SK-N-SH (cell line): Measurements from ENCODE around the gene STAT6. TPM values are rescaled to one million over a fixed set of nuclear protein-coding genes. Genes with fewer than 3 reads are reported as not detected.

Source experiments
- CTCF ChIA-PET: fragments of 300-600, 350-600 bp; formaldehyde crosslinking; extraction: SDS; loops from one replicate; lab custom pipeline; 2021; lab: Yijun Ruan, JAX
- POLR2A ChIA-PET: fragments of 350-600 bp; sonication (Branson Sonifier 250); formaldehyde crosslinking; extraction: SDS; loops from one replicate; lab custom pipeline; 2020; ENCODE audit warnings: antibody characterized with exemption, inconsistent platforms; lab: Yijun Ruan, JAX
- DNase-seq: peaks from one replicate; pipeline ENCODE4 v3.0.0; 2012
- H2AFZ ChIP-seq: fragments of 200-600 bp; sonication (generic); 2 replicates; pipeline ENCODE4 v1.8.1; 2016; ENCODE audit warnings: antibody characterized with exemption, mild to moderate bottlenecking, low read depth
- H3F3A ChIP-seq: fragments of 200-600 bp; sonication (generic); replicated peaks from 2 replicates; pipeline ENCODE3; 2016; ENCODE audit warnings: antibody characterized with exemption, mild to moderate bottlenecking; ENCODE audit not compliant: insufficient read depth
- H3K27ac ChIP-seq, 2 experiments: fragments of 200-500 bp in 1 of 2; fragments of 200-600 bp in 1 of 2; sonication (Bioruptor generic) in 1 of 2; sonication (generic), shearing (Covaris generic) in 1 of 2; 2 replicates each; pipeline versions ENCODE4 v1.5.1 to v1.6.1; 2014 to 2016; ENCODE audit warnings: low read depth in 2 of 2, inconsistent platforms in 1 of 2, low read length in 1 of 2, mild to moderate bottlenecking in 1 of 2, mixed read lengths in 1 of 2
- H3K27me3 ChIP-seq: fragments of 200-600 bp; sonication (generic), shearing (Covaris generic); 2 replicates; pipeline ENCODE4 v1.6.1; 2016; ENCODE audit warnings: mixed run types; ENCODE audit not compliant: insufficient read depth
- H3K36me3 ChIP-seq, 2 experiments: fragments of 200-500 bp in 1 of 2; fragments of 200-600 bp in 1 of 2; sonication (Bioruptor generic) in 1 of 2; sonication (generic) in 1 of 2; replicated peaks in 1 of 2; 2 replicates each; pipeline versions ENCODE3 to v1.5.1; 2014 to 2016; ENCODE audit warnings: low read length in 1 of 2, mild to moderate bottlenecking in 1 of 2; ENCODE audit not compliant: insufficient read depth in 2 of 2, control insufficient read depth in 1 of 2
- H3K4me1 ChIP-seq, 2 experiments: fragments of 200-500 bp in 1 of 2; fragments of 200-600 bp in 1 of 2; sonication (Bioruptor generic) in 1 of 2; sonication (generic), shearing (Covaris generic) in 1 of 2; 2 replicates each; pipeline versions ENCODE4 v1.5.1 to v1.6.1; 2014 to 2016; ENCODE audit warnings: low read depth in 1 of 2, low read length in 1 of 2, mixed run types in 1 of 2; ENCODE audit not compliant: insufficient read depth in 2 of 2, control insufficient read depth in 1 of 2
- H3K4me2 ChIP-seq: fragments of 200-600 bp; sonication (generic), shearing (Covaris generic); 2 replicates; pipeline ENCODE4 v1.6.1; 2017; ENCODE audit warnings: mixed run types
- H3K4me3 ChIP-seq, 2 experiments: fragments of 200-500 bp in 1 of 2; fragments of 200-600 bp in 1 of 2; sonication (Bioruptor generic) in 1 of 2; sonication (generic), shearing (Covaris generic) in 1 of 2; 2 replicates each; pipeline versions ENCODE4 v1.5.1 to v1.8.1; 2014 to 2016; ENCODE audit warnings: low read depth in 2 of 2, inconsistent platforms in 1 of 2, low read length in 1 of 2, mild to moderate bottlenecking in 1 of 2, mixed read lengths in 1 of 2, moderate library complexity in 1 of 2
- H3K79me2 ChIP-seq: fragments of 200-600 bp; sonication (generic); 2 replicates; pipeline ENCODE4 v1.8.1; 2017; ENCODE audit warnings: mild to moderate bottlenecking; ENCODE audit not compliant: insufficient read depth
- H3K9ac ChIP-seq: fragments of 200-600 bp; sonication (generic); 2 replicates; pipeline ENCODE4 v1.6.1; 2017; ENCODE audit warnings: mixed run types
- H3K9me2 ChIP-seq: fragments of 200-600 bp; sonication (generic); 2 replicates; pipeline ENCODE4 v1.6.1; 2017; ENCODE audit warnings: mixed run types
- H3K9me3 ChIP-seq: fragments of 200-600 bp; sonication (generic); 2 replicates; pipeline ENCODE4 v1.6.1; 2017; ENCODE audit warnings: mixed run types, mild to moderate bottlenecking, moderate library complexity
- H4K20me1 ChIP-seq: fragments of 200-600 bp; sonication (generic); 2 replicates; pipeline ENCODE4 v1.6.1; 2017; ENCODE audit warnings: mild to moderate bottlenecking, mixed run types; ENCODE audit not compliant: insufficient read depth
- CHD2 ChIP-seq: fragments of 150-350 bp; IDR thresholded peaks from 2 replicates; pipeline ENCODE4 v1.6.1; 2018; ENCODE audit warnings: low read length; ENCODE audit not compliant: partially characterized antibody
- FOSL2 ChIP-seq: IDR thresholded peaks from 2 replicates; pipeline ENCODE4 v1.4.0; 2012; ENCODE audit warnings: low read depth, mild to moderate bottlenecking, moderate library complexity, borderline replicate concordance
- MEF2A ChIP-seq: IDR thresholded peaks from 2 replicates; pipeline ENCODE4 v1.4.0; 2012; ENCODE audit warnings: low read depth, borderline replicate concordance
- POLR2AphosphoS5 ChIP-seq: IDR thresholded peaks from 2 replicates; pipeline ENCODE4 v1.6.1; 2012; ENCODE audit warnings: low read depth, low read length
- RAD21 ChIP-seq: IDR thresholded peaks from 2 replicates; pipeline ENCODE4 v1.6.1; 2012; ENCODE audit warnings: mild to moderate bottlenecking, low read length
- RFX5 ChIP-seq: IDR thresholded peaks from 2 replicates; pipeline ENCODE4 v1.6.1; 2012; ENCODE audit warnings: mild to moderate bottlenecking, improper control_type of control experiment, low read length
- RXRA ChIP-seq: IDR thresholded peaks from 2 replicates; pipeline ENCODE4 v1.4.0; 2012; ENCODE audit warnings: low read depth, mild to moderate bottlenecking, borderline replicate concordance
- SIN3A ChIP-seq: IDR thresholded peaks from 2 replicates; pipeline ENCODE4 v1.6.1; 2012; ENCODE audit warnings: low read depth, mild to moderate bottlenecking, low read length, moderate library complexity, borderline replicate concordance
- SMC3 ChIP-seq: IDR thresholded peaks from 2 replicates; pipeline ENCODE4 v1.6.1; 2012; ENCODE audit warnings: low read depth, low read length, improper control_type of control experiment
- TAF1 ChIP-seq: IDR thresholded peaks from 2 replicates; pipeline ENCODE4 v1.6.1; 2012; ENCODE audit warnings: low read depth, mild to moderate bottlenecking, low read length, moderate library complexity, borderline replicate concordance
- TCF12 ChIP-seq: IDR thresholded peaks from 2 replicates; pipeline ENCODE4 v1.4.0; 2012
- WGBS: methylation state at CpG from one replicate; pipeline ENCODE4 v1.1.6; 2017; ENCODE audit warnings: low lambda C conversion rate; 5-methylcytosine and 5-hydroxymethylcytosine counted together
- polyA plus RNA-seq, 3 experiments: library from polyadenylated mRNA; depleted of rRNA; stranded (reverse); fragments of >200 nt; gene quantifications; 2 replicates each; pipeline ENCODE4 v1.2.3, GENCODE V29; 2012
- TF ChIP-seq, protein P1 (sequence below): IDR thresholded peaks from 2 replicates; pipeline ENCODE4 v1.4.0; 2012; ENCODE audit warnings: low read depth, borderline replicate concordance
- TF ChIP-seq, protein P2 (sequence below): fragments of 200-600 bp; sonication (generic); IDR thresholded peaks from 2 replicates; pipeline ENCODE4 v1.6.1; 2017; ENCODE audit warnings: antibody characterized with exemption, mild to moderate bottlenecking, moderate library complexity
- TF ChIP-seq, protein P3 (sequence below): IDR thresholded peaks from 2 replicates; pipeline ENCODE4 v1.4.0; 2012; ENCODE audit warnings: low read depth
- TF ChIP-seq, protein P4 (sequence below): IDR thresholded peaks from 2 replicates; pipeline ENCODE4 v1.6.1; 2012; ENCODE audit warnings: mild to moderate bottlenecking, low read depth, low read length, moderate library complexity

STAT6 gene
- polyA plus RNA-seq, 1 of the 3 experiments (the other 2 are of a cell fraction): 0.15 TPM

DNA sequence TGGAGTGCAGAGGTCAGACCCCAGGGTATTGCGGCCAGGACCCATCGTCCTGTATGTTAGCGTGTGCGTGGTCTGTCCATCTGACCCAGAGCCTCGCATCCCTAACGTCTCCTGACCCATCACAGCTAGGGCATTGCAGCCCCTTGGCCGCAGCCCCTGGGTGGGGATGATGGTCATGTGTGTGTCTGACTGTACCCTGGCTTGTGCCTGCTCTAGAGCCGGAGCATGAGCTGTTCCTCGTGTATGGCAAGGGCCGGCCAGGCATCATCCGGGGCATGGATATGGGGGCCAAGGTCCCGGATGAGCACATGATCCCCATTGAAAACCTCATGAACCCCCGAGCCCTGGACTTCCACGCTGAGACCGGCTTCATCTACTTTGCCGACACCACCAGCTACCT is 47.0 kb upstream of the STAT6 start:
- Histone ChIP-seq H3K9ac (no peak overlapping the region), H3K9me2 (no peaks in the 10 kb centered on the region), H3K4me3 (no peak overlapping the region), H3K9me3 (no peaks in the 10 kb centered on the region), H3K36me3 (peaks cover 43 to 76% of the 10 kb centered on the region in 2 experiments), H3K4me1 (peaks cover 4 to 36% of the 10 kb centered on the region in 2 experiments; a peak in 3 of 4 replicates), H4K20me1 (no peaks in the 10 kb centered on the region), H3K79me2 (no peaks in the 10 kb centered on the region), H2AFZ (no peak overlapping the region), H3F3A (no peaks in the 10 kb centered on the region), H3K27ac (peak overlapping the region in 1 of 2 experiments; percentile 62; a peak in 1 of 4 replicates), H3K4me2 (no peak overlapping the region), H3K27me3 (no peaks in the 10 kb centered on the region)
- CTCF ChIA-PET: interaction anchor here (1.1 to 33.3 kb wide), 6 partner anchors 20 to 46 kb away, joined by 3 to 616 read pairs (median 6); no protein-coding TSS in a partner anchor
- TF ChIP-seq SIN3A (no peak), TCF12 (no peak), FOSL2 (no peak), CHD2 (no peak), POLR2AphosphoS5 (no peak), RXRA (no peak), RAD21 (no peak), SMC3 (no peak), MEF2A (no peak), RFX5 (no peak), TAF1 (no peak)
- TF ChIP-seq, protein P1, sequence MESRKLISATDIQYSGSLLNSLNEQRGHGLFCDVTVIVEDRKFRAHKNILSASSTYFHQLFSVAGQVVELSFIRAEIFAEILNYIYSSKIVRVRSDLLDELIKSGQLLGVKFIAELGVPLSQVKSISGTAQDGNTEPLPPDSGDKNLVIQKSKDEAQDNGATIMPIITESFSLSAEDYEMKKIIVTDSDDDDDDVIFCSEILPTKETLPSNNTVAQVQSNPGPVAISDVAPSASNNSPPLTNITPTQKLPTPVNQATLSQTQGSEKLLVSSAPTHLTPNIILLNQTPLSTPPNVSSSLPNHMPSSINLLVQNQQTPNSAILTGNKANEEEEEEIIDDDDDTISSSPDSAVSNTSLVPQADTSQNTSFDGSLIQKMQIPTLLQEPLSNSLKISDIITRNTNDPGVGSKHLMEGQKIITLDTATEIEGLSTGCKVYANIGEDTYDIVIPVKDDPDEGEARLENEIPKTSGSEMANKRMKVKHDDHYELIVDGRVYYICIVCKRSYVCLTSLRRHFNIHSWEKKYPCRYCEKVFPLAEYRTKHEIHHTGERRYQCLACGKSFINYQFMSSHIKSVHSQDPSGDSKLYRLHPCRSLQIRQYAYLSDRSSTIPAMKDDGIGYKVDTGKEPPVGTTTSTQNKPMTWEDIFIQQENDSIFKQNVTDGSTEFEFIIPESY: no peak
- TF ChIP-seq, protein P2, sequence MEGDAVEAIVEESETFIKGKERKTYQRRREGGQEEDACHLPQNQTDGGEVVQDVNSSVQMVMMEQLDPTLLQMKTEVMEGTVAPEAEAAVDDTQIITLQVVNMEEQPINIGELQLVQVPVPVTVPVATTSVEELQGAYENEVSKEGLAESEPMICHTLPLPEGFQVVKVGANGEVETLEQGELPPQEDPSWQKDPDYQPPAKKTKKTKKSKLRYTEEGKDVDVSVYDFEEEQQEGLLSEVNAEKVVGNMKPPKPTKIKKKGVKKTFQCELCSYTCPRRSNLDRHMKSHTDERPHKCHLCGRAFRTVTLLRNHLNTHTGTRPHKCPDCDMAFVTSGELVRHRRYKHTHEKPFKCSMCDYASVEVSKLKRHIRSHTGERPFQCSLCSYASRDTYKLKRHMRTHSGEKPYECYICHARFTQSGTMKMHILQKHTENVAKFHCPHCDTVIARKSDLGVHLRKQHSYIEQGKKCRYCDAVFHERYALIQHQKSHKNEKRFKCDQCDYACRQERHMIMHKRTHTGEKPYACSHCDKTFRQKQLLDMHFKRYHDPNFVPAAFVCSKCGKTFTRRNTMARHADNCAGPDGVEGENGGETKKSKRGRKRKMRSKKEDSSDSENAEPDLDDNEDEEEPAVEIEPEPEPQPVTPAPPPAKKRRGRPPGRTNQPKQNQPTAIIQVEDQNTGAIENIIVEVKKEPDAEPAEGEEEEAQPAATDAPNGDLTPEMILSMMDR: no peak
- TF ChIP-seq, protein P3, sequence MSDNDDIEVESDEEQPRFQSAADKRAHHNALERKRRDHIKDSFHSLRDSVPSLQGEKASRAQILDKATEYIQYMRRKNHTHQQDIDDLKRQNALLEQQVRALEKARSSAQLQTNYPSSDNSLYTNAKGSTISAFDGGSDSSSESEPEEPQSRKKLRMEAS: no peak
- TF ChIP-seq, protein P4, sequence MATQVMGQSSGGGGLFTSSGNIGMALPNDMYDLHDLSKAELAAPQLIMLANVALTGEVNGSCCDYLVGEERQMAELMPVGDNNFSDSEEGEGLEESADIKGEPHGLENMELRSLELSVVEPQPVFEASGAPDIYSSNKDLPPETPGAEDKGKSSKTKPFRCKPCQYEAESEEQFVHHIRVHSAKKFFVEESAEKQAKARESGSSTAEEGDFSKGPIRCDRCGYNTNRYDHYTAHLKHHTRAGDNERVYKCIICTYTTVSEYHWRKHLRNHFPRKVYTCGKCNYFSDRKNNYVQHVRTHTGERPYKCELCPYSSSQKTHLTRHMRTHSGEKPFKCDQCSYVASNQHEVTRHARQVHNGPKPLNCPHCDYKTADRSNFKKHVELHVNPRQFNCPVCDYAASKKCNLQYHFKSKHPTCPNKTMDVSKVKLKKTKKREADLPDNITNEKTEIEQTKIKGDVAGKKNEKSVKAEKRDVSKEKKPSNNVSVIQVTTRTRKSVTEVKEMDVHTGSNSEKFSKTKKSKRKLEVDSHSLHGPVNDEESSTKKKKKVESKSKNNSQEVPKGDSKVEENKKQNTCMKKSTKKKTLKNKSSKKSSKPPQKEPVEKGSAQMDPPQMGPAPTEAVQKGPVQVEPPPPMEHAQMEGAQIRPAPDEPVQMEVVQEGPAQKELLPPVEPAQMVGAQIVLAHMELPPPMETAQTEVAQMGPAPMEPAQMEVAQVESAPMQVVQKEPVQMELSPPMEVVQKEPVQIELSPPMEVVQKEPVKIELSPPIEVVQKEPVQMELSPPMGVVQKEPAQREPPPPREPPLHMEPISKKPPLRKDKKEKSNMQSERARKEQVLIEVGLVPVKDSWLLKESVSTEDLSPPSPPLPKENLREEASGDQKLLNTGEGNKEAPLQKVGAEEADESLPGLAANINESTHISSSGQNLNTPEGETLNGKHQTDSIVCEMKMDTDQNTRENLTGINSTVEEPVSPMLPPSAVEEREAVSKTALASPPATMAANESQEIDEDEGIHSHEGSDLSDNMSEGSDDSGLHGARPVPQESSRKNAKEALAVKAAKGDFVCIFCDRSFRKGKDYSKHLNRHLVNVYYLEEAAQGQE: no peak
- DNase-seq: no peak
- WGBS: 97% methylated on average over 11 of the region's 16 CpGs
- POLR2A ChIA-PET: no interaction called here
